C4-2B (cell line): ENCODE data around the gene CASP10.
"Not testable (repeated sequence)": the region's sequence is repeated elsewhere in the genome, so short reads cannot be mapped to it uniquely, and the experiment has no call there.

Source experiments
- CTCF ChIP-seq: fragments of 450-650 bp; conservative IDR thresholded peaks from 2 replicates; pipeline ENCODE4 v1.5.1; 2017; ENCODE audit warnings: mild to moderate bottlenecking
- ZFX ChIP-seq: fragments of 450-650 bp; IDR thresholded peaks from 2 replicates; pipeline ENCODE4 v1.6.1; 2017

DNA sequence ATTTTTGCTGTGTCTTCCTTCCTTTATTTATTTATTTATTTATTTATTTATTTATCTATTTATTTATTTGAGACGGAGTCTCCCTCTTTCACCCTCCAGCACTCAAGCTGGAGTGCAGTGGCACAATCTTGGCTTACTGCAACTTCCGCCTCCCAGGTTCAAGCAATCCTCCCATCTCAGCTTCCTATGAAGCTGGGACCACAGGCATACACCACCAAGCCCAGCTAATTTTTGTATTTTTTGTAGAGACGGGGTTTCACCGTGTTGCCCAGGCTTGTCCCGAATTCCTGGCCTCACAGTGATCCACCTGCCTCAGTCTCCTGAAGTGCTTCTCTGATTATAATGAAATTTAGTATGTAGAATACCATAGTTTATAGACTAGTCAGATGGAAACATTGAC is 894 bp downstream of the CASP10 start:
- not testable (repeated sequence) for TF ChIP-seq CTCF, ZFX
